A673 (cell line): ENCODE measurements around the gene LAMA5. TPM values are rescaled to one million over a fixed set of nuclear protein-coding genes. Genes with fewer than 3 reads are reported as not detected.

Experiments used
- BruUV-seq: library from RNA; stranded (reverse); fragments of 400-500 nt; replicated peaks from 2 replicates; lab custom pipeline; 2021; lab: Mats Ljungman, UMichigan
- CTCF ChIA-PET: fragments of 300-600 bp; sonication (Branson Sonifier 250); formaldehyde crosslinking; loops from one replicate; lab custom pipeline; 2022; ENCODE audit warnings: antibody characterized with exemption; lab: Charles Lee
- POLR2A ChIA-PET: fragments of 300-600 bp; sonication (Branson Sonifier 250); formaldehyde crosslinking; loops from one replicate; lab custom pipeline; 2022; ENCODE audit warnings: antibody characterized with exemption; ENCODE audit not compliant: low non-redundant PET; lab: Charles Lee
- DNase-seq: peaks from one replicate; pipeline ENCODE4 v3.0.0-alpha.2; 2015; ENCODE audit warnings: low spot score
- H3K27ac ChIP-seq: fragments of 200-600 bp; sonication (generic); 2 replicates; pipeline ENCODE4 v1.5.1; 2016; ENCODE audit warnings: mixed run types, low read depth, mild to moderate bottlenecking, mixed read lengths, antibody characterized with exemption, low read length; ENCODE audit not compliant: poor library complexity, severe bottlenecking
- H3K27me3 ChIP-seq: fragments of 200-600 bp; sonication (generic); replicated peaks from 2 replicates; pipeline ENCODE4 v1.6.1; 2017; ENCODE audit warnings: mixed run types, low read depth, mild to moderate bottlenecking, mixed read lengths, antibody characterized with exemption, low read length; ENCODE audit not compliant: insufficient read depth, poor library complexity
- H3K36me3 ChIP-seq: fragments of 200-600 bp; sonication (generic); 2 replicates; pipeline ENCODE4 v1.6.1; 2016; ENCODE audit warnings: mixed run types, mild to moderate bottlenecking, mixed read lengths, antibody characterized with exemption, low read length; ENCODE audit not compliant: insufficient read depth, poor library complexity, severe bottlenecking
- H3K4me1 ChIP-seq: fragments of 200-600 bp; sonication (generic); 2 replicates; pipeline ENCODE4 v1.6.1; 2017; ENCODE audit warnings: mixed run types, mild to moderate bottlenecking, mixed read lengths, antibody characterized with exemption, low read length; ENCODE audit not compliant: insufficient read depth, poor library complexity, severe bottlenecking
- H3K4me3 ChIP-seq: fragments of 200-600 bp; sonication (generic); 2 replicates; pipeline ENCODE4 v1.5.1; 2016; ENCODE audit warnings: low read depth, mixed run types, mild to moderate bottlenecking, mixed read lengths, low read length; ENCODE audit not compliant: poor library complexity, severe bottlenecking
- H3K9me3 ChIP-seq: fragments of 200-600 bp; sonication (generic); 2 replicates; pipeline ENCODE4 v1.6.1; 2016; ENCODE audit warnings: mixed run types, low read depth, mild to moderate bottlenecking, mixed read lengths, antibody characterized with exemption, low read length; ENCODE audit not compliant: poor library complexity, severe bottlenecking
- EZH2 ChIP-seq: fragments of 200-600 bp; sonication (generic); IDR thresholded peaks from 2 replicates; pipeline ENCODE4 v1.6.1; 2017; ENCODE audit warnings: borderline replicate concordance, low read depth, mild to moderate bottlenecking, mixed read lengths, antibody characterized with exemption, low read length; ENCODE audit not compliant: poor library complexity, severe bottlenecking
- intact Hi-C: fragments of 100-400 bp; cut with micrococcal nuclease; formaldehyde crosslinking; loops from one replicate; pipeline ENCODE4 v1.10.0; 2022; ENCODE audit not compliant: unreplicated experiment
- total RNA-seq: library from RNA; stranded (reverse); gene quantifications from 2 replicates; pipeline ENCODE4 v1.2.3, GENCODE V29; 2021
- TF ChIP-seq, protein P1 (sequence below): fragments of 300-800, 200-600 bp; sonication (generic); conservative IDR thresholded peaks from 2 replicates; pipeline ENCODE4 v1.5.1; 2017; ENCODE audit warnings: low read depth, mild to moderate bottlenecking, antibody characterized with exemption, low read length, moderate library complexity, mixed read lengths

LAMA5 gene
- total RNA-seq, 1 experiment from 2014 or later, result 4.2 TPM

GRCh38 chr20:62282103-62282502 lies 85.0 kb downstream of the LAMA5 start:
- POLR2A ChIA-PET, result interaction anchor here (0.7 kb wide), 1 partner anchor 118 kb away, joined by 3 read pairs; no protein-coding TSS in a partner anchor
- CTCF ChIA-PET, result no interaction called here
- no peak overlapping the region for H3K4me3 ChIP-seq
- TF ChIP-seq, protein P1, sequence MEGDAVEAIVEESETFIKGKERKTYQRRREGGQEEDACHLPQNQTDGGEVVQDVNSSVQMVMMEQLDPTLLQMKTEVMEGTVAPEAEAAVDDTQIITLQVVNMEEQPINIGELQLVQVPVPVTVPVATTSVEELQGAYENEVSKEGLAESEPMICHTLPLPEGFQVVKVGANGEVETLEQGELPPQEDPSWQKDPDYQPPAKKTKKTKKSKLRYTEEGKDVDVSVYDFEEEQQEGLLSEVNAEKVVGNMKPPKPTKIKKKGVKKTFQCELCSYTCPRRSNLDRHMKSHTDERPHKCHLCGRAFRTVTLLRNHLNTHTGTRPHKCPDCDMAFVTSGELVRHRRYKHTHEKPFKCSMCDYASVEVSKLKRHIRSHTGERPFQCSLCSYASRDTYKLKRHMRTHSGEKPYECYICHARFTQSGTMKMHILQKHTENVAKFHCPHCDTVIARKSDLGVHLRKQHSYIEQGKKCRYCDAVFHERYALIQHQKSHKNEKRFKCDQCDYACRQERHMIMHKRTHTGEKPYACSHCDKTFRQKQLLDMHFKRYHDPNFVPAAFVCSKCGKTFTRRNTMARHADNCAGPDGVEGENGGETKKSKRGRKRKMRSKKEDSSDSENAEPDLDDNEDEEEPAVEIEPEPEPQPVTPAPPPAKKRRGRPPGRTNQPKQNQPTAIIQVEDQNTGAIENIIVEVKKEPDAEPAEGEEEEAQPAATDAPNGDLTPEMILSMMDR, result no peak
- no peak for TF ChIP-seq EZH2
- no peaks in the 10 kb centered on the region for H3K27me3 ChIP-seq
- peaks cover 20% of the 10 kb centered on the region for H3K36me3 ChIP-seq
- no TSS peak for BruUV-seq
- H3K4me1 ChIP-seq, result no peaks in the 10 kb centered on the region
- H3K9me3 ChIP-seq, result no peaks in the 10 kb centered on the region
- intact Hi-C loops, result no loop called here
- no peak overlapping the region for H3K27ac ChIP-seq
- DNase-seq, result no peak

DNA sequence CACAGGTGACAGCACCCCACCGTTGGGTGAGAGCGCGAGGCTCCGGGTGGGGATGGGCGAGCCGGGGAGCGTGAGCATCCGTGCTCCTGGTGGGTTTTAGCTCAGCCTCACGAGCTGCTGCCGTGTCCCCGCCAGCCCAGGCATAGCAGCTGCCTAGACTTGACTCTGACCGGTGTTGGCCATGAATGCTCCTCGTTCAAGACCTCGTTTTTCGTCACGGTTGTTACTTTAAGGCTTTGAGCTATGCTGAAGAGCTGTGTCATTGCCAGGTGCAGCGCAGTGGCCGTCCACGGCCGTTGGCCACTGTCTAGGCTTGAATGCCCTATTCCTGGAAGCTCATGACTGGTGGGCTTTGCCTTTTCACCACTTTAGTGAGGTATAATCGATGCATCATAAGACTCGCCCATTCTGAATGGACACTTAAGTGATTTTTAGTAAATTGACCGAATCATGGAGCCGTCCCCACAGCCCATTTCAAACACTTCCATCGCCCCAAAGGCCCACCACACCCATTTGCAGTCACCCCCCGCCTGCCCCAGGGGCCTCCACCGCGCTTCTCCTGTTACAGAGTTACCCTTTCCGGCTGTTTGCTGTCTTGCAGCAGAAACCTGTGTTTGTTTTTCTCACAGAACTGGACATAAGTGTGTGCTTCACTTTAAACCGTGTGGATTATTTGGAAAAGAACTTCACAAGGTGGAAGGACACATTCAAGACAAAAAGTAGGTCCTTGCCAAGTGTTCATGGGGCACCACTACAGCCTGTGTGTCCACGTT lies 85.8 kb downstream of the LAMA5 start:
- Histone ChIP-seq H3K36me3 (peaks cover 20% of the 10 kb centered on the region), H3K9me3 (no peaks in the 10 kb centered on the region), H3K27me3 (no peaks in the 10 kb centered on the region), H3K4me3 (no peak overlapping the region), H3K27ac (no peak overlapping the region), H3K4me1 (no peaks in the 10 kb centered on the region)
- no TSS peak for BruUV-seq
- CTCF ChIA-PET, result no interaction called here
- TF ChIP-seq, protein P1, result no peak
- no peak for TF ChIP-seq EZH2
- intact Hi-C loops, result no loop called here
- DNase-seq, result no peak
- POLR2A ChIA-PET, result no interaction called here

DNA sequence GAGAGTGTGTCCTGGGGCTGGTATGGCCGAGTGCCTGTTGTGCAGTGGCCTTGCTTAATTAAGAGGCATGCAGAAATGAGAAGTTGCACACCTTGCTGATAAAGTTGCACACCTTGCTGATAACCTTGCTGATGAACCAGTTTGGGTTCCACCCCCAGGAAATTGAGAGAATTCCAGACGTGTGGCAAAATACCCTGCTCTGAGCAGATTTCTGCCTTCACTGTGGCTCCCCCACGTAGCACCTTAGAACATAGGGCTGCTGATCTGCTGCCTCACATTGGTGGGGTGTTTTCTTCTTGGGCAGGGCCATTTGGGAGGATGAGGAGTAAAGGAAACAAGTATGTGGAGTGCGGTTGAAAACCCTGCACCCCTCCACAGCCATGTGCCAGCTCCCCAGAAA lies 86.8 kb downstream of the LAMA5 start:
- DNase-seq, result no peak
- Histone ChIP-seq H3K4me1 (no peaks in the 10 kb centered on the region), H3K27me3 (no peaks in the 10 kb centered on the region), H3K9me3 (no peaks in the 10 kb centered on the region), H3K4me3 (no peak overlapping the region), H3K27ac (no peak overlapping the region), H3K36me3 (peaks cover 16% of the 10 kb centered on the region)
- TF ChIP-seq EZH2, result no peak
- no TSS peak for BruUV-seq
- intact Hi-C loops, result no loop called here
- CTCF ChIA-PET, result no interaction called here
- POLR2A ChIA-PET, result no interaction called here
